ENCODE results near the gene FBXO5.
"Not testable (repeated sequence)": the region's sequence is repeated elsewhere in the genome, so short reads cannot be mapped to it uniquely, and the experiment has no call there.

Gene FBXO5

DNA sequence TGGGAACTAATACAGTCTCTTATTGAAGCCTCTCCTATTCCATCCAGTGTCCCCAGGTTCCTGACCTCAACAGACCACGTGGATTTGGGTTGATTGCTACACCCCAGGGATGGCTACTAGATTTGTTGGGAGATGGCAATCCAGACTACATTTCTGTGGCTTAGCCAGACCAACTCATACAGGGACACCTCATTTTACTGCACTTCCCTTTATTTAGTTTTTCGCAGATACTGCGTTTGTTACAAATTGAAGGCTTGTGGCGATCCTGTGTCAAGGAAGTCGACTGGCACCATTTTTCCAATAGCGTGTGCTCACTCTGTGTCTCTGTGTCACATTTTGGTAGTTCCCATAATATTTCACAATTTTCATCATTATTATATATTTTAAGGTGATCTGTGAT lies 30.0 kb upstream of the FBXO5 start:
- DNase-seq (ENCODE audit: low read depth) = no peak
- no peak overlapping the region for H3K4me3 ChIP-seq (ENCODE audit: low read depth, low read length)
- TF ChIP-seq, protein P1, sequence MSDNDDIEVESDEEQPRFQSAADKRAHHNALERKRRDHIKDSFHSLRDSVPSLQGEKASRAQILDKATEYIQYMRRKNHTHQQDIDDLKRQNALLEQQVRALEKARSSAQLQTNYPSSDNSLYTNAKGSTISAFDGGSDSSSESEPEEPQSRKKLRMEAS (IDR thresholded peaks at IDR 0.05; ENCODE audit: low read depth, low read length) = no peak
- TF ChIP-seq CTCF (IDR thresholded peaks at IDR 0.05; ENCODE audit: low read depth, low read length) (no peak), MYC (IDR thresholded peaks at IDR 0.05; ENCODE audit: low read depth, low read length) (no peak), POLR2A (IDR thresholded peaks at IDR 0.05; ENCODE audit: extremely low read depth, insufficient read length) (no peak)

DNA sequence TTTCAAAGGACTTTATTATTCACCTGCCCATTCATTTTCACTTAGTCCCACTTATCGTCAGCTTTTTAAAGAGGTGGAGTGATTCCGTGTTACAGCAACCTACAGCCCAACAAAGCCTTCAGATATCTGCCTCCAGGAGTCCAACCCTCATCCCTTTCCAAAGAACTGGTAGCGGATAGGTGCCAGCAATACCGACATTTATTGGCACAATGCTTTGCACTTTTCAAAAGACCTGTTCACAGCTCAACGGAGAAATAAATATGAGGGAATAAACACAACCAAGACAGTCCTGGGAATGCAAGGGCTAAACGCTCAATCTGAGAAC lies 20.5 kb upstream of the FBXO5 start:
- peak overlapping the region; percentile 81 for H3K4me3 ChIP-seq (ENCODE audit: low read depth, low read length)
- no peak for DNase-seq (ENCODE audit: low read depth)
- TF ChIP-seq MYC (IDR thresholded peaks at IDR 0.05; ENCODE audit: low read depth, low read length) (no peak), POLR2A (IDR thresholded peaks at IDR 0.05; ENCODE audit: extremely low read depth, insufficient read length) (no peak), CTCF (IDR thresholded peaks at IDR 0.05; ENCODE audit: low read depth, low read length) (no peak)
- TF ChIP-seq, protein P1 (IDR thresholded peaks at IDR 0.05; ENCODE audit: low read depth, low read length) = no peak

DNA sequence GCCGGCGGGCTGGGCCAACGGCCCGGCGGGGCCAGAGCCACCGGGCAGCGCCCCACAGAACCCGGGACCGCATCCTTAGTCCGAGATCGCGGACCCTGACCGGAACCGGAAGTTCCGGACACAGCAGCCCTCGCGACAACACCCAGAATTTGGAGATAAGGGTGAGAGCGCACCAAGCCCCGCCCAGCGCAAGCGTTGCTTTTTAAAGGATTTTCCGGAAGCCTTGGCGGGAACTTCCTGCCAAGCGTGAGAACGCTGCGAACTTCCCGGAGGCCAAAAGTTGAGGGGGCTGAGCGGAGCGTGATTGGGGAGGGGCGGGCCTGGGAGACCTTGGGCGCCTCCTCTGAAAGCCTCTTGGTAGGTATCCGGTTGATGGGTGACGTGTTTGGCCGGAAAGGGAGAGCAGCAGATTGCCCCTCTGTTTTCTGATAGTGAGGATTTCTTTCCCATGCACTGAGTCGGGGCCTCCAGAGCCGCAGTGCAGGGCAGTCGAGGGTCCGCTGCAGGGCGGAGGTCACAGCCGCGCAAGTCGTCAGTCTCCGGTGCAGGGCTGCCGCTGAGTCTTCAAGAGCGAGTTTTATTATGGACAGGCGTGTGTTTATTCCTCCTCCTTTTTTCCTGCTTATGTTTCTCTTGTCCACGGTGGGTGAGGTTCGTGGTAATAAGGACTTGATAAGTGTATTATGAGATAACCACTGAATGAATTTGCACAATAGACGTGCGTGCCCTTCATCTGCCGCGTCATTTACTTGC lies 19.9 kb upstream of the FBXO5 start, which contains the start of gene MTRF1L:
MTRF1L (minus strand) TSS at position 97 of the 753 bp plus-strand sequence; CDS start at position 73, 24 bp downstream.
- TF ChIP-seq CTCF (IDR thresholded peaks at IDR 0.05; ENCODE audit: low read depth, low read length) = no peak
- peak; percentile 32 for TF ChIP-seq POLR2A (IDR thresholded peaks at IDR 0.05; ENCODE audit: extremely low read depth, insufficient read length)
- TF ChIP-seq MYC (IDR thresholded peaks at IDR 0.05; ENCODE audit: low read depth, low read length) = no peak
- TF ChIP-seq, protein P1 (IDR thresholded peaks at IDR 0.05; ENCODE audit: low read depth, low read length) = no peak
- peak; percentile 97 for DNase-seq (ENCODE audit: low read depth)

DNA sequence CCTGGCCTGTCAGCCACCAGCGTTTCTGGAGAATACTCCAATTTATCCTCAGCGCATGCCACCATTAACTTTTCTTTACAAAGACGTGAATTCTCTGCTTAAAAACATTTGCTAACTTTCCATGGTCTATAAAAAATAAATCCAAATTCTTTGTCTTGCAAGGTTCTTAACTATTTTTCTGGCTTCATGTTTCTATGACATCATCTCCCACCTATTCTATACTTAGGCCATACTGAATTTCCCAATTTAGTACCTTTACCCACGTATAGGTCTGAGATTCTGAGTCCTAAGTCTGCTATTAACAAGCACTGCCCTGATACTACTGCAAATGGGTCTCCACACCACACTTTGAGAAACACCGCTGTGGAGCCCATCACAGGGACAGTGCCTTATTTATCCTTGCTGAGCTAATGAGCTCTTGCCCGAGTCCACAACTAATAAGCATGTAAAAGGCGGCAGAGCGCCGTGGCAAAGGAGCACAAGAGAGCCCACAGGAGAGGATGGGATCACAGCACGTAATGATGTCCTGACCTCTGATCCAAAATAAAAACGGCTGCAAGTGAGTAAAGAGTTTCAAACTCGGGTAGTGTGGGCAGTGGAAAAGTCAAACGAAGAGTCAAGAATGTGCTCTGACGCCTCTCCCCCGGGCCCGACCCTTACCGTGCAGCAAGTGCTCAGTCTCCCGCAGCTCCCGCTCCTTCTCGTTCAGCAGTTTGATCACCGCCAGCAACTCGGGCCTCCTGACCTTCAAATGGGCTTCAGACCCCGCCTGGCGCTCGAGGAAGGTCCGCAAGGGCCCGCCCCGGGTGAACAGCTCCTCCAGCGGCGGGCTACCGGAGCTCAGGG lies 19.1 kb upstream of the FBXO5 start:
- TF ChIP-seq, protein P1 (IDR thresholded peaks at IDR 0.05; ENCODE audit: low read depth, low read length) = no peak
- no peak for TF ChIP-seq CTCF (IDR thresholded peaks at IDR 0.05; ENCODE audit: low read depth, low read length)
- no peak for TF ChIP-seq MYC (IDR thresholded peaks at IDR 0.05; ENCODE audit: low read depth, low read length)
- peak; percentile 48 for DNase-seq (ENCODE audit: low read depth)
- H3K4me3 ChIP-seq (ENCODE audit: low read depth, low read length) = peak overlapping the region; percentile 81

More for the DNA sequence above, 19.9 kb upstream of the FBXO5 start, which contains the start of gene MTRF1L:
- peak within 1 kb of the TSS; percentile 81 for H3K4me3 ChIP-seq (ENCODE audit: low read depth, low read length)

DNA sequence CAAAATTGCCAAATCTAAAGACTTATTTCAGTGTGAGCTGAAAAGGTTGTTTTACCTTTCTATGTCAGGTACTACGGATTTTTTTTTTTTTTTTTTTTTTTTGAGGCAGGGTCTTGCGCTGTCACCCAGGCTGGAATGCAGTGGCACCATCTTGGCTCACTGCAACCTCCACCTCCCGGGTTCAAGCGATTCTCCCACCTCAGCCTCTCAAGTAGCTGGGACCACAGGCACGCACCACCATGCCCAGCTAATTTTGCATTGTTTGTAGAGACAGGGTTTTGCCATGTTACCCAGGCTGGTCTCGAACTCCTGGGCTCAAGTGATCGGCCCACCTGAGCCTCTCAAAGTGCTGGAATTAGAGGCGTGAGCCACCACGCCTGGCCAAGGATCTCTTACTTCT lies 17.9 kb upstream of the FBXO5 start:
- peak overlapping the region; percentile 81 for H3K4me3 ChIP-seq (ENCODE audit: low read depth, low read length)
- not testable (repeated sequence) for DNase-seq (ENCODE audit: low read depth)

- peak overlapping the region; percentile 44 for H3K4me3 ChIP-seq (ENCODE audit: low read depth, low read length)
- no peak for DNase-seq (ENCODE audit: low read depth)
- TF ChIP-seq, protein P1 (IDR thresholded peaks at IDR 0.05; ENCODE audit: low read depth, low read length) = no peak
- TF ChIP-seq CTCF (IDR thresholded peaks at IDR 0.05; ENCODE audit: low read depth, low read length) (no peak), MYC (IDR thresholded peaks at IDR 0.05; ENCODE audit: low read depth, low read length) (no peak), POLR2A (IDR thresholded peaks at IDR 0.05; ENCODE audit: extremely low read depth, insufficient read length) (no peak)
These were observed 17.4 kb upstream of the FBXO5 start for GRCh38 chr6:153000243-153000642.

DNA sequence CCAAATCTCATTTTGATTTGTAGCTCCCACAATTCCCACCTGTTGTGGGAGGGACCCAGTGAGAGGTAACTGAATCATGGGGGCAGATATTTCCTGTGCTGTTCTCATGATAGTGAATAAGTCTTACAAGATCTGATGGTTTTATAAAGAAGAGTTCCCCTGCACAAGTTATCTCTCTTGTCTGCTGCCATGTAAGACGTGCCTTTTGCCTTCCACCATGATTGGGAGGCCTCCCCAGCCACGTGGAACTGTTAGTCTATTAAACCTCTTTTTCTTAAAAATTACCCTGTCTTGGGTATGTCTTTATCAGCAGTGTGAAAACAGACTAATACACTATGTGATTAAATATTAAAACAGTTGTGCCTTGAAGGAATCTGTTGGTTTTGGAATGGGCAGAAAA lies 16.7 kb upstream of the FBXO5 start:
- peak overlapping the region; percentile 19 for H3K4me3 ChIP-seq (ENCODE audit: low read depth, low read length)
- DNase-seq (ENCODE audit: low read depth) = not testable (repeated sequence)
